WI38 (cell line): ENCODE results near the gene ITPR3.

Experiments used
- H3K4me3 ChIP-seq: 2 replicates; pipeline ENCODE4 v1.5.1; 2011; ENCODE audit warnings: low read depth, mild to moderate bottlenecking, control low read depth, low read length
- TF ChIP-seq, protein P1 (sequence below): IDR thresholded peaks from 2 replicates; pipeline ENCODE4 v1.5.1; 2012; ENCODE audit warnings: low read depth, mild to moderate bottlenecking, control low read depth, low read length

ITPR3 gene

DNA sequence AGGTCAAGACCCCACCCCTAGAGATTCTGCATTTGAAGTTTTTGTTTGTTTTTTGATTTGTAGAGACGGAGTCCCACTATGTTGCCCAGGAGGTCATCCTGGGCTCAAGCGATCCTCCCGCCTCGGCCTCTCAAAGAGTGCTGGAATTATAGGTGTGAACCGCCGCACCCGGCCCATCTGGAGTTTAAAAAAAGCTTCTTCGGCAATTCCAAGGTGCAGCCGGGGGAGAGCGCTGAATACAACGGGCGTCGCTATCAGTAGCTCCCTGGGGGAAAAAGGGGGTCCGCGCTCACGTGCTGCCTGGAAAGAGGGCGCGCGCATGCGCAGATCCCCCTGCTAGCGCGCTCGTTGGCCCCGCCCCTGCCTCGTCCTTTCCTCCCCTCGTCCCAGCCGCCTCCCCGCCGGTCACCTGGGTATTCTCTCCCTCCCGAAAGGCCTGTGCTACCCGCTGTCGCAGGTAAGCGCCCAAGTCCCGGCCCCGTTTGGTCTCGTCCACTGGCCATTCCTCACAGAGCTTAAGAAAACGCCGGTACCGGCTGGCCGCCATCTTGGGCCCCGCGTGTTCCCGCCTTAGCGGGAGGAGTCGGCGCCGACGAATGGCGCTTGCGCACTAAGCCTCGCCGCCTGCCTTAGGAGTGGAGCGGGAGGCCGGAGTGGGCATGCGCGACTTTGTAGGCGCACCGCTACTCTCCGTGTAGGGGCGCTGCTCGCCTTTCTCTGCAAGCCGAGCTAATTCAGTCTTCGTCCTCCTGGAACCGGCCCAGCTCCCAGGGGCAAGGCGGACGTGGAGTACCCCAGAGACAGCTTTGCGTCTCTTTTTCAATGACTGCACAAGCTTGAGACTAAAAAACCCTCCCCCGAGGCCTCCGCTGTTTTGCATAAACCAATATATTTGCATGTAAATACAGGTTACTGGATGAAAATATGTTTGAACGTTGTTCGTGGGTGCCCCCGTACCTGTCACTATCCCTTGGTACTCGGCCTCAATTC is 90.3 kb downstream of the ITPR3 start, which contains the start of gene UQCC2:
Gene UQCC2 (minus strand): TSS at position 561 of the 990 bp plus-strand sequence. CDS start 14 bp downstream, at position 547.
- peak within 1 kb of the TSS; percentile 88 for H3K4me3 ChIP-seq
- TF ChIP-seq, protein P1, sequence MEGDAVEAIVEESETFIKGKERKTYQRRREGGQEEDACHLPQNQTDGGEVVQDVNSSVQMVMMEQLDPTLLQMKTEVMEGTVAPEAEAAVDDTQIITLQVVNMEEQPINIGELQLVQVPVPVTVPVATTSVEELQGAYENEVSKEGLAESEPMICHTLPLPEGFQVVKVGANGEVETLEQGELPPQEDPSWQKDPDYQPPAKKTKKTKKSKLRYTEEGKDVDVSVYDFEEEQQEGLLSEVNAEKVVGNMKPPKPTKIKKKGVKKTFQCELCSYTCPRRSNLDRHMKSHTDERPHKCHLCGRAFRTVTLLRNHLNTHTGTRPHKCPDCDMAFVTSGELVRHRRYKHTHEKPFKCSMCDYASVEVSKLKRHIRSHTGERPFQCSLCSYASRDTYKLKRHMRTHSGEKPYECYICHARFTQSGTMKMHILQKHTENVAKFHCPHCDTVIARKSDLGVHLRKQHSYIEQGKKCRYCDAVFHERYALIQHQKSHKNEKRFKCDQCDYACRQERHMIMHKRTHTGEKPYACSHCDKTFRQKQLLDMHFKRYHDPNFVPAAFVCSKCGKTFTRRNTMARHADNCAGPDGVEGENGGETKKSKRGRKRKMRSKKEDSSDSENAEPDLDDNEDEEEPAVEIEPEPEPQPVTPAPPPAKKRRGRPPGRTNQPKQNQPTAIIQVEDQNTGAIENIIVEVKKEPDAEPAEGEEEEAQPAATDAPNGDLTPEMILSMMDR = peak; percentile 55

DNA sequence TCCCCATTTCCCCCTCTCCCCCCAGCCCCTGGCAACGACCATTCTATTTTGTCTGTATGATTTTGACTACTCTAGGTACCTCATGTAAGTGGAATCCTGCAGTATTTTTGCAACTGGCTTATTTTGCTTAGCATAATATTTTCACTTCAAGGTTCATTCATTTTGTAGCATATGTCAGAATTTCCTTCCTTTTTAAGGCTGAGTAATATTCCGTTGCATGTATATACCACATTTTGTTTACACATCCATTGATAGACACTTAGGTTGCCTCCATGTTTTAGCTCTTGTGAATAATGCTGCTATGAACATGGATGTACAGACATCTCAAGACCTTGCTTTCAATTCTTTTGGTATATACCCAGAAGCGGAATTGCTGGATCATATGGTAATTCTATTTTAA is 91.8 kb downstream of the ITPR3 start:
- TF ChIP-seq, protein P1 = no peak
- H3K4me3 ChIP-seq = no peak overlapping the region

DNA sequence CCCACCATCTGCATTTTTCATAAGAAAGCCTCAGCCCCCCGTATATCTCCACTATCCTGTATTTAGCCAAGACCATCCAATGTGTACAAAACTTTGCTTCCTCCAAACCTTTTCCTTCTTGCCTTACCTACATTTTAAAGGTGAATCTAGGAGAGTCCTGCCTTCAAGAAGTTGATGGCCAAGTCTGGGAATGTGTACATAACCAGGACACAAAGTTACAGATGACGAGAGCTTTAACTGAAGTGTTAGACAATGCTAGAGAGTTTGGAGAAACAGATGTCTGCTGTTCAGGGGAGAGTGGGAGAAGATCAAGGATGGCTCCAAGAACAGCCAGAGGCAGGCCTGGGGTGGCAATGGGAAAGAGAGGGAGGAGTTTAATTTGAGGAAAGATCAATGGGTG is 92.7 kb downstream of the ITPR3 start:
- no peak overlapping the region for H3K4me3 ChIP-seq
- TF ChIP-seq, protein P1 = no peak

DNA sequence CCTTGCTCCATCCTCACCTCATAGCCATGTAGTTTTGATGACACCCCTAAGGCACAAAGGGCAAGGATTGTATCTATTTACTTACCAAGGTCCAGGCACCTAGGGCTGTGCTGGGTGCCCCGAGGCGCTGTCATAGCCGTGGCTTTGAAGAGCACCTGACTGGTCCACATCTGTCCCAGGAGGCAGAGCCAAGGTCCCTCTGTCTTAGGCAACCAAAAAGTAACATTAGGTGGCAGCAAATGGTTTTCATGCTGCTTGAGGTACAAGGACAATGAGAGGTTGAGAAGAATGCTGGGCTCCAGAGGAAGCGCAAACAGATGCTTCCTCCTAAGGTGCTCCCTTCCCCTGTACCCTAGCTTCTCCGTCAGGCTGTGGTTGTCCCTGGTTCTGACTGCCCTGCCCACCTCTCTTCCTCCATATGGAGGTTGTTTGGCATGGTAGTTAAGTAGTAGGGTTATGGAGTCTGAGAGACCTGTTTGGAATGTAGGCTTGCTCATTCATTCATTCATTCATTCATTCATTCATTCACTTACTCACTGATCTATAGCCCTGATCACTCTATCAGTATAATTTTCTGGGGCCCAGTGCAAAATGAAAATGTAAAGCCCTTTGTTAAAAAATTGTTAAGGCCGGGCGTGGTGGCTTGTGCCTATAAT is 93.4 kb downstream of the ITPR3 start:
- TF ChIP-seq, protein P1 = no peak
- H3K4me3 ChIP-seq = no peak overlapping the region

DNA sequence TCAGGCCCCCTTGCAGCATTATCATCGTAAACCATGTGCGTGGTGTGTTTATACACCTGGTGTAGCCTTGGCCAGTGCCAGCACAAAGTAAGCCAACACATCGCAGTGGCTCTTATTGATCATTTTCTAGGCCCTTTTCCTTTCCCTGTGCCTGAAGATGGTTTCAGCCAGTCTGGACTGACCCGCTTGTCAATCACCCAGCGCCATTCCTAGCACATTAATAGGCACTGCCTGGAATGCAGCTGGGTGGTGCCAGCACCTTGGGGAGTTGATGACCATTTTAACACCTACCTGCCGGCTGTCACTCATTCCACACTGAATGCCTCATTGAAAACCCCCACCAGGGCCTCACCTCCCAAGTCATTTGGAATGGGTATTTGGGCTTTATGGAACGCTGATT is 95.3 kb downstream of the ITPR3 start:
- TF ChIP-seq, protein P1 = no peak
- H3K4me3 ChIP-seq = no peak overlapping the region

DNA sequence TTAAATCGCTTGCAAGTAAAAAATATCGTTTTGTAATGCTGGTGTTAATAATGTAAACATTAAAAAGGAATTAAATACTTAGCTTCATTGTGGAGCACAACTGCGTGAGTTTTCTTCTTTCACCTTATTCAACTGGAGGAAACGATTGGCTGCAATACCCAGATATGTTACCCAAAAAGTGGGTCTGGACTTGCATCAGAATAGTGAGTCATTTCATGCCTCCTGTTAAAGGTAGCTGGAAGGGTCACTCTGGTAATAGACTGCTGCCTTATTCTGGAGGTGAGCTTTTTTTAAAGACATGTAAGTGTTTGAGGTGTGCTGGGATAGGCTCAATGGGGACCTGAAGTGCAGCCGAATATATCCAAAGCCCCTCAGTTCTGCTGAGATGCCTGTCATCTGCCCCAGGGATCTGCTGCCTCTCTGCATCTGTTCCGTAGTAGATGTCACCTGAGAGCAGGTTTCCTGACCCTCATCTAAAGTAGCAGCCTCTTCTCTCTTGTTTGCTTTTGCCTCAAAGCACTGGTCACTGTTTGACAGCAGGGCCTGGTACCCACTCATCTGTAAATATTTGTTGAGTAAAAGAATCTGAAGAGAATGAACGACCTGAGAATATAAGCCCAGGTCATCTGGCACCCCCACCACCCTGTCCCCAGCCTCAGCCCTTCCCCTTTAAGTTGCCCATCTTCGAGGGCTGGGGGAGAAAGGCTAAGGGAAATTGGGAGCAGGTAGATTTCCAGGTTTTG is 95.9 kb downstream of the ITPR3 start:
- TF ChIP-seq, protein P1 = no peak
- no peak overlapping the region for H3K4me3 ChIP-seq
